GM12878 (cell line): Measurements from ENCODE around the gene GSKIP. TPM values are rescaled to one million over a fixed set of nuclear protein-coding genes. Genes with fewer than 3 reads are reported as not detected.

Experiments
- ATAC-seq: fragments of 200-7000 bp; cut with Tn5 transposase; 3 replicates; pipeline ENCODE4 v1.9.1; 2020; ENCODE audit warnings: mild to moderate bottlenecking, moderate library complexity
- BruUV-seq: library from RNA; stranded (reverse); fragments of 400-500 nt; replicated peaks from 2 replicates; lab custom pipeline; 2021; lab: Mats Ljungman, UMichigan
- CTCF ChIA-PET: fragments of 300-600 bp; sonication (Branson Sonifier 250); formaldehyde crosslinking; extraction: SDS; loops from one replicate; lab custom pipeline; 2021; ENCODE audit warnings: inconsistent platforms; lab: Yijun Ruan, JAX
- POLR2A ChIA-PET: fragments of 350-600 bp; formaldehyde crosslinking; extraction: SDS; loops from one replicate; lab custom pipeline; 2021; ENCODE audit warnings: inconsistent platforms; lab: Charles Lee
- RAD21 ChIA-PET: fragments of 300-600 bp; sonication (Branson Sonifier 250); formaldehyde crosslinking; loops from one replicate; lab custom pipeline; 2023; ENCODE audit warnings: antibody characterized with exemption; ENCODE audit not compliant: unreplicated experiment; lab: Charles Lee
- SMC1A ChIA-PET: fragments of 300-600 bp; sonication (Branson Sonifier 250); formaldehyde crosslinking; loops from one replicate; lab custom pipeline; 2023; ENCODE audit not compliant: unreplicated experiment, uncharacterized antibody; lab: Charles Lee
- DNase-seq: peaks from one replicate; pipeline ENCODE4 v3.0.0-alpha.2; 2011; ENCODE audit warnings: low read depth, low spot score
- FAIRE-seq: peaks from 3 replicates; lab custom pipeline; 2011; peaks lifted over from hg19 to GRCh38; lab: Jason Lieb, UNC
- H2AFZ ChIP-seq: 2 replicates; pipeline ENCODE4 v1.6.0; 2011; ENCODE audit warnings: low read depth, low read length, control low read depth; ENCODE audit not compliant: control insufficient read depth
- H3K27ac ChIP-seq: 2 replicates; pipeline ENCODE4 v1.5.1; 2011; ENCODE audit warnings: control low read depth; ENCODE audit not compliant: control insufficient read depth, insufficient read depth
- H3K27me3 ChIP-seq, 2 experiments: replicated peaks in 1 of 2; 2 replicates each; pipeline versions ENCODE4 v1.6.0 to v1.6.1; 2011; ENCODE audit warnings: low read length in 1 of 2; ENCODE audit not compliant: control insufficient read depth in 2 of 2, insufficient read depth in 2 of 2
- H3K36me3 ChIP-seq, 2 experiments: 2 replicates each; pipeline ENCODE4 v1.5.1; 2011; ENCODE audit warnings: low read length in 1 of 2; ENCODE audit not compliant: control insufficient read depth in 2 of 2, insufficient read depth in 2 of 2
- H3K4me1 ChIP-seq: 2 replicates; pipeline ENCODE4 v1.6.1; 2011; ENCODE audit warnings: mild to moderate bottlenecking, low read length, moderate library complexity, mixed read lengths; ENCODE audit not compliant: control insufficient read depth, insufficient read depth
- H3K4me2 ChIP-seq: 2 replicates; pipeline ENCODE4 v1.6.0; 2011; ENCODE audit warnings: control low read depth; ENCODE audit not compliant: control insufficient read depth, insufficient read depth
- H3K4me3 ChIP-seq: fragments of 200-600 bp; sonication (generic); 2 replicates; pipeline ENCODE4 v1.5.1; 2016
- H3K79me2 ChIP-seq: 2 replicates; pipeline ENCODE4 v1.6.0; 2011; ENCODE audit warnings: low read length; ENCODE audit not compliant: control insufficient read depth, insufficient read depth
- H3K9ac ChIP-seq: 2 replicates; pipeline ENCODE4 v1.8.0; 2011; ENCODE audit warnings: low read length, control low read depth, mixed read lengths; ENCODE audit not compliant: control insufficient read depth, insufficient read depth
- H3K9me3 ChIP-seq: replicated peaks from 3 replicates; pipeline ENCODE4 v1.5.1; 2011; ENCODE audit warnings: mild to moderate bottlenecking, low read length; ENCODE audit not compliant: control insufficient read depth, insufficient read depth
- H4K20me1 ChIP-seq: 2 replicates; pipeline ENCODE4 v1.6.0; 2011; ENCODE audit not compliant: control insufficient read depth, insufficient read depth
- ASH2L ChIP-seq: fragments of 300-600, 200-600 bp; sonication (generic); IDR thresholded peaks from 2 replicates; pipeline ENCODE4 v1.6.1; 2017; ENCODE audit warnings: low read depth, mild to moderate bottlenecking, borderline replicate concordance
- CTCF ChIP-seq, 3 experiments: IDR thresholded peaks in 2 of 3; conservative IDR thresholded peaks in 1 of 3; 2 replicates each; pipeline ENCODE4 v1.5.1; 2011; ENCODE audit warnings: low read depth in 3 of 3, low read length in 3 of 3, mild to moderate bottlenecking in 3 of 3, control low read depth in 2 of 3, moderate library complexity in 2 of 3, inconsistent platforms in 1 of 3, mixed read lengths in 1 of 3; ENCODE audit not compliant: control insufficient read depth in 2 of 3, insufficient read depth in 1 of 3; ENCODE audit errors: extremely low read depth in 1 of 3
- GABPA ChIP-seq: IDR thresholded peaks from 2 replicates; pipeline ENCODE4 v1.6.1; 2014; ENCODE audit warnings: antibody characterized with exemption, low read depth, mild to moderate bottlenecking, inconsistent platforms
- IKZF1 ChIP-seq: fragments of 450-650 bp; conservative IDR thresholded peaks from 2 replicates; pipeline ENCODE4 v1.6.1; 2017; ENCODE audit warnings: antibody characterized with exemption, mild to moderate bottlenecking
- KLF5 ChIP-seq: fragments of 450-650 bp; IDR thresholded peaks from 2 replicates; pipeline ENCODE4 v1.6.1; 2014; ENCODE audit warnings: mild to moderate bottlenecking; ENCODE audit not compliant: partially characterized antibody
- NFIC ChIP-seq: IDR thresholded peaks from 2 replicates; pipeline ENCODE4 v1.6.1; 2012; ENCODE audit warnings: low read depth, mild to moderate bottlenecking, inconsistent platforms, low read length, moderate library complexity
- NR2C1 ChIP-seq: fragments of 450-650 bp; IDR thresholded peaks from 2 replicates; pipeline ENCODE4 v1.6.1; 2017; ENCODE audit warnings: antibody characterized with exemption, mild to moderate bottlenecking, moderate library complexity
- PAX5 ChIP-seq: IDR thresholded peaks from 2 replicates; pipeline ENCODE4 v1.6.1; 2011; ENCODE audit warnings: low read depth, low read length, borderline replicate concordance
- REST ChIP-seq: IDR thresholded peaks from 2 replicates; pipeline ENCODE4 v1.6.1; 2012; ENCODE audit warnings: mild to moderate bottlenecking, low read depth, low read length
- RUNX3 ChIP-seq: IDR thresholded peaks from 2 replicates; pipeline ENCODE4 v1.6.1; 2012; ENCODE audit warnings: low read length, inconsistent platforms
- SIN3A ChIP-seq: IDR thresholded peaks from 2 replicates; pipeline ENCODE4 v1.6.1; 2012; ENCODE audit warnings: low read depth, low read length, improper control_type of control experiment
- SPI1 ChIP-seq: IDR thresholded peaks from 2 replicates; pipeline ENCODE4 v1.6.1; 2011; ENCODE audit warnings: low read depth, mild to moderate bottlenecking, low read length, moderate library complexity, borderline replicate concordance; ENCODE audit not compliant: insufficient read depth
- TCF7 ChIP-seq: IDR thresholded peaks from 2 replicates; pipeline ENCODE4 v1.6.1; 2014; ENCODE audit warnings: antibody characterized with exemption, borderline replicate concordance
- YBX1 ChIP-seq: fragments of 450-650 bp; IDR thresholded peaks from 2 replicates; pipeline ENCODE4 v1.6.1; 2016; ENCODE audit warnings: antibody characterized with exemption
- YY1 ChIP-seq: IDR thresholded peaks from 2 replicates; pipeline ENCODE4 v1.6.1; 2011; ENCODE audit warnings: low read depth, mild to moderate bottlenecking, low read length
- ZNF384 ChIP-seq: IDR thresholded peaks from 2 replicates; pipeline ENCODE4 v1.6.1; 2012; ENCODE audit warnings: low read depth, mild to moderate bottlenecking, low read length, improper control_type of control experiment, borderline replicate concordance
- WGBS: methylation state at CpG from one replicate; pipeline ENCODE4 v1.1.6; 2016; ENCODE audit warnings: low lambda C conversion rate; ENCODE audit not compliant: insufficient replicate concordance, insufficient coverage; ENCODE audit errors: missing lambda C conversion rate; 5-methylcytosine and 5-hydroxymethylcytosine counted together
- in situ Hi-C: fragments of 300-500 bp; cut with MboI; formaldehyde crosslinking; loops from 9 replicates; pipeline ENCODE4 v1.14.3; 2018; ENCODE audit warnings: mixed read lengths
- intact Hi-C: fragments of 100-400 bp; cut with micrococcal nuclease; formaldehyde crosslinking; loops from one replicate; pipeline ENCODE4 v1.14.2; 2022; ENCODE audit not compliant: unreplicated experiment
- polyA plus RNA-seq, 11 experiments: library from polyadenylated mRNA; depleted of rRNA in 4 of 11; unstranded in 6 of 11; stranded (reverse) in 5 of 11; fragments of >200 nt; fragmentation: Nextera tagmentation in 4 of 11; fragmentation: Illumina TruSeq in 1 of 11; extraction: Ambion mirVana in 4 of 11; extraction: Trizol in 1 of 11; gene quantifications; 1 replicate in 1 of 11; 2 replicates in 10 of 11; pipeline versions ENCODE4 v1.2.1 to v1.2.3, GENCODE V29; 2011 to 2016; ENCODE audit warnings: inconsistent platforms in 2 of 11, missing spikeins in 2 of 11, low read depth in 1 of 11
- total RNA-seq, 4 experiments: library from RNA; depleted of rRNA in 3 of 4; stranded (reverse); fragments of >200 nt in 3 of 4; fragmentation: Illumina TruSeq in 1 of 4; extraction: Trizol in 1 of 4; gene quantifications; 2 replicates each; pipeline versions ENCODE4 v1.2.1 to v1.2.3, GENCODE V29; 2013 to 2021
- TF ChIP-seq, protein P1 (sequence below): fragments of 450-650 bp; IDR thresholded peaks from 2 replicates; pipeline ENCODE4 v1.6.1; 2017; ENCODE audit warnings: antibody characterized with exemption, mild to moderate bottlenecking, moderate library complexity

The GSKIP gene
- total and polyA plus RNA-seq, 10 of the 15 experiments (the other 5 are each of a cell fraction or from before 2014, with no cell fraction given), result 15.4 to 75.2 (median 26.1) TPM

- no TSS peak for BruUV-seq
- TF ChIP-seq SPI1 (no peak), REST (no peak), YBX1 (no peak), ZNF384 (no peak), NFIC (no peak), PAX5 (no peak), YY1 (no peak), IKZF1 (no peak), NR2C1 (no peak), GABPA (no peak), CTCF (IDR thresholded peaks at IDR 0.05 in 2 of 3, conservative IDR thresholded peaks at IDR 0.05 in 1 of 3; ENCODE audit: control insufficient read depth in 2 of 3, extremely low read depth in 1 of 3, insufficient read depth in 1 of 3, low read depth in 3 of 3, low read length in 3 of 3) (no peak), TCF7 (no peak), SIN3A (no peak), ASH2L (no peak), RUNX3 (no peak), KLF5 (no peak)
- TF ChIP-seq, protein P1, sequence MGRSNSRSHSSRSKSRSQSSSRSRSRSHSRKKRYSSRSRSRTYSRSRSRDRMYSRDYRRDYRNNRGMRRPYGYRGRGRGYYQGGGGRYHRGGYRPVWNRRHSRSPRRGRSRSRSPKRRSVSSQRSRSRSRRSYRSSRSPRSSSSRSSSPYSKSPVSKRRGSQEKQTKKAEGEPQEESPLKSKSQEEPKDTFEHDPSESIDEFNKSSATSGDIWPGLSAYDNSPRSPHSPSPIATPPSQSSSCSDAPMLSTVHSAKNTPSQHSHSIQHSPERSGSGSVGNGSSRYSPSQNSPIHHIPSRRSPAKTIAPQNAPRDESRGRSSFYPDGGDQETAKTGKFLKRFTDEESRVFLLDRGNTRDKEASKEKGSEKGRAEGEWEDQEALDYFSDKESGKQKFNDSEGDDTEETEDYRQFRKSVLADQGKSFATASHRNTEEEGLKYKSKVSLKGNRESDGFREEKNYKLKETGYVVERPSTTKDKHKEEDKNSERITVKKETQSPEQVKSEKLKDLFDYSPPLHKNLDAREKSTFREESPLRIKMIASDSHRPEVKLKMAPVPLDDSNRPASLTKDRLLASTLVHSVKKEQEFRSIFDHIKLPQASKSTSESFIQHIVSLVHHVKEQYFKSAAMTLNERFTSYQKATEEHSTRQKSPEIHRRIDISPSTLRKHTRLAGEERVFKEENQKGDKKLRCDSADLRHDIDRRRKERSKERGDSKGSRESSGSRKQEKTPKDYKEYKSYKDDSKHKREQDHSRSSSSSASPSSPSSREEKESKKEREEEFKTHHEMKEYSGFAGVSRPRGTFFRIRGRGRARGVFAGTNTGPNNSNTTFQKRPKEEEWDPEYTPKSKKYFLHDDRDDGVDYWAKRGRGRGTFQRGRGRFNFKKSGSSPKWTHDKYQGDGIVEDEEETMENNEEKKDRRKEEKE, result no peak
Observed at GRCh38 chr14:96418075-96418474, 54.7 kb downstream of the GSKIP start.

More at GRCh38 chr14:96418075-96418474, 54.7 kb downstream of the GSKIP start:
- in situ Hi-C loops (loop anchor here (5.0 kb wide), 1 partner anchor 121 kb away; no protein-coding TSS in a partner anchor), intact Hi-C loops (no loop called here)
- DNase-seq (no peak), FAIRE-seq (no peak), ATAC-seq (no peak)
- Histone ChIP-seq H3K27me3 (no peaks in the 10 kb centered on the region), H3K9me3 (no peaks in the 10 kb centered on the region), H3K4me3 (no peak overlapping the region), H3K4me1 (no peaks in the 10 kb centered on the region), H3K36me3 (no peaks in the 10 kb centered on the region), H4K20me1 (no peaks in the 10 kb centered on the region), H3K4me2 (no peak overlapping the region), H3K9ac (no peak overlapping the region), H3K79me2 (no peaks in the 10 kb centered on the region), H3K27ac (no peak overlapping the region), H2AFZ (no peak overlapping the region)
- SMC1A ChIA-PET, result interaction anchor here (0.6 kb wide), 1 partner anchor 108 kb away, joined by 3 read pairs; no protein-coding TSS in a partner anchor
- RAD21 ChIA-PET, result no interaction called here
- 82% methylated on average over 4 of the region's 4 CpGs for WGBS
- CTCF ChIA-PET, result interaction anchor here (1.2 kb wide), 1 partner anchor 117 kb away, joined by 5 read pairs; no protein-coding TSS in a partner anchor
- POLR2A ChIA-PET, result interaction anchor here (0.6 kb wide), 1 partner anchor 90 kb away, joined by 3 read pairs; no protein-coding TSS in a partner anchor
